Activated CD8-positive, alpha-beta T cell treated with anti-CD3 and anti-CD28 coated beads for 36 hours (primary cell): ENCODE data around the gene HLX. TPM values are rescaled to one million over a fixed set of nuclear protein-coding genes. Genes with fewer than 3 reads are reported as not detected.

Experiments
- ATAC-seq: fragments of 200-7000 bp; cut with Tn5 transposase; one replicate; pipeline ENCODE4 v1.10.0; 2021; ENCODE audit warnings: mild to moderate bottlenecking, moderate library complexity
- CTCF ChIA-PET: fragments of 350-600 bp; sonication (Branson Sonifier 250); formaldehyde crosslinking; loops from one replicate; lab custom pipeline; 2021; ENCODE audit warnings: antibody characterized with exemption; lab: Charles Lee
- POLR2A ChIA-PET: fragments of 350-600 bp; sonication (Branson Sonifier 250); formaldehyde crosslinking; loops from one replicate; lab custom pipeline; 2021; ENCODE audit warnings: antibody characterized with exemption; lab: Charles Lee
- DNase-seq: peaks from one replicate; pipeline ENCODE4 v3.0.0-alpha.2; 2020
- H3K27ac Mint-ChIP-seq: one replicate; pipeline ENCODE4 v1.8.0; 2021; ENCODE audit warnings: mild to moderate bottlenecking, mixed read lengths
- H3K27me3 Mint-ChIP-seq: one replicate; pipeline ENCODE4 v1.8.0; 2021; ENCODE audit warnings: mixed read lengths
- H3K36me3 Mint-ChIP-seq: one replicate; pipeline ENCODE4 v1.8.0; 2021; ENCODE audit warnings: low read depth, mixed read lengths
- H3K4me1 Mint-ChIP-seq: one replicate; pipeline ENCODE4 v1.8.0; 2021; ENCODE audit warnings: low read depth, mixed read lengths
- H3K4me3 Mint-ChIP-seq: one replicate; pipeline ENCODE4 v1.8.0; 2021; ENCODE audit warnings: mild to moderate bottlenecking, moderate library complexity, mixed read lengths
- H3K9me3 Mint-ChIP-seq: one replicate; pipeline ENCODE4 v1.8.0; 2021; ENCODE audit warnings: mixed read lengths
- CTCF ChIP-seq: fragments of 200-600 bp; IDR thresholded peaks from one replicate; pipeline ENCODE4 v1.8.0; 2022; ENCODE audit warnings: antibody characterized with exemption, mild to moderate bottlenecking
- intact Hi-C: fragments of 100-400 bp; cut with micrococcal nuclease; formaldehyde crosslinking; loops from one replicate; pipeline ENCODE4 v1.10.0; 2022
- total RNA-seq, 2 experiments: library from RNA; stranded (reverse); gene quantifications; one replicate each; pipeline ENCODE4 v1.2.3, GENCODE V29; 2021

The HLX gene
- total RNA-seq, 2 experiments from 2014 or later: not detected

DNA sequence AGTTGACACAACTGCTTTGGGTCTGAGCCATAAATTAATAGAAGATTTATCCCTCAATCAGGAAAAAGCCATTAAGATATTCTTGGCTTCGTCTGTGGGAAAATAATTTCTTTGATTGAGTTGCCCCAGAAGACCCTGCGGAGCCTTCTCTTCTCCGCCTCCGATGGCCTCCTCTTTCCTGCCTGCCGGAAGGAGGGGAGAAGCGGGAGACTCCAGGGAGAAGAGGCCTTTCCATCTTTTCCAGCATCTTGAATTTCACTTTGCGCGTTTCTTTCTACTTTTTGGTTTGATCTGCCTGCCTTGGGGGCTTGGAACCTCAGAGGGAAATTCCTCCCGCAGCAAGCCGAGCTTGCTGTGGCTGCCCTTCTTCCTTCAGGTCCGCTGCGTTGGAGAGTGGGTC, 16.8 kb downstream of the HLX start:
- peaks cover 5% of the 10 kb centered on the region for H3K4me1 Mint-ChIP-seq
- H3K9me3 Mint-ChIP-seq: peaks cover 3% of the 10 kb centered on the region
- no peak overlapping the region for H3K27ac Mint-ChIP-seq
- ATAC-seq (no peak), DNase-seq (no peak)
- no peak for TF ChIP-seq CTCF
- H3K4me3 Mint-ChIP-seq: no peak overlapping the region
- ChIA-PET POLR2A (no interaction called here), CTCF (no interaction called here)
- intact Hi-C loops: no loop called here
- peaks cover 40% of the 10 kb centered on the region for H3K27me3 Mint-ChIP-seq
- H3K36me3 Mint-ChIP-seq: no peaks in the 10 kb centered on the region

DNA sequence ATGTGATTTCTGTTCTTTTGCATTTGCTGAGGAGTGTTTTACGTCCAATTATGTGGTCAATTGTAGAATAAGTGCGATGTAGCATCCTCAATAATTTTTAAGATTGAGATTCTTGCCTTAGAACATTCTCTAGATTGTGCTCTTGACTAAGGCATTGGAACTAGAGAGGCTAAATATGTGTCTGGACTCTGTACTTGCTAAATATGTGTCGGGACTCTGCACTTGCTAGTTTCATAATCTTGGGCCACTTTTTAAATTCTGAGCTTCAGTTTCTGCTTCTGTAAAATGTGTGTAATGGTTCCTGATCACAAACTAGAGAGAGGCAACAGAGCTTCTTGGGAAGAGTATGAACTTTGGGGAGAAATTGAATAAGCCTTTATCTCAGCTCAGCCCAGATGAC, 21.6 kb downstream of the HLX start:
- ChIA-PET POLR2A (no interaction called here), CTCF (no interaction called here)
- no peak for TF ChIP-seq CTCF
- Mint-ChIP-seq H3K27ac (no peak overlapping the region), H3K9me3 (peaks cover 2% of the 10 kb centered on the region), H3K36me3 (no peaks in the 10 kb centered on the region), H3K4me1 (no peaks in the 10 kb centered on the region), H3K4me3 (no peak overlapping the region), H3K27me3 (peaks cover 10% of the 10 kb centered on the region)
- DNase-seq (no peak), ATAC-seq (no peak)
- intact Hi-C loops: no loop called here

- no peak for ATAC-seq
- H3K27ac Mint-ChIP-seq: no peak overlapping the region
- peaks cover 8% of the 10 kb centered on the region for H3K27me3 Mint-ChIP-seq
- intact Hi-C loops: no loop called here
- TF ChIP-seq CTCF: no peak
- DNase-seq: no peak
- H3K4me1 Mint-ChIP-seq: no peaks in the 10 kb centered on the region
- ChIA-PET CTCF (interaction anchor here (0.8 kb wide), 1 partner anchor 92 kb away, joined by 3 read pairs; no protein-coding TSS in a partner anchor), POLR2A (no interaction called here)
- no peaks in the 10 kb centered on the region for H3K36me3 Mint-ChIP-seq
- H3K4me3 Mint-ChIP-seq: no peak overlapping the region
- H3K9me3 Mint-ChIP-seq: no peaks in the 10 kb centered on the region
These were observed 22.6 kb downstream of the HLX start for GRCh38 chr1:220901881-220902280.

DNA sequence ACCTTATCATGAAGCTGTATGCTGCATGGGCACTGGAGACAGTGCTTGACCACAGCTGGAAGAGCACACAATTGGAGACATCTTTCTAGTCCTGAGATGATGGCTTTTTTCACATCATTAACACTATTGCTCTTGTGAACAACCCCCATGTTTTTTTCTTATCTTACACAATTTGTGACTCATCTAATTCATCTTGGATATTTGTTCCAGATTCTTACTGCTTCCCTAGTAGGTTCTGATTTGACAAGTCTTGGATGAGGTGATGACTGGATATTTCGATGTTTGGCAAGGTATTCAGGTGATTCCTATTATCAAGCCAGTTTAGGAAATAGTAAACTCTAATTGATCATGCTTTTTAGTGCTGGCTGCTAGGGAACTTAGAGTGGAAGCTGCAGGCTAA, 23.7 kb downstream of the HLX start:
- H3K27me3 Mint-ChIP-seq: peaks cover 8% of the 10 kb centered on the region
- ChIA-PET CTCF (interaction anchor here (0.8 kb wide), 1 partner anchor 93 kb away, joined by 3 read pairs; no protein-coding TSS in a partner anchor), POLR2A (no interaction called here)
- no peaks in the 10 kb centered on the region for H3K36me3 Mint-ChIP-seq
- no peak overlapping the region for H3K27ac Mint-ChIP-seq
- TF ChIP-seq CTCF: no peak
- DNase-seq: no peak
- no peak overlapping the region for H3K4me3 Mint-ChIP-seq
- no peaks in the 10 kb centered on the region for H3K4me1 Mint-ChIP-seq
- H3K9me3 Mint-ChIP-seq: no peaks in the 10 kb centered on the region
- intact Hi-C loops: no loop called here
- ATAC-seq: no peak

DNA sequence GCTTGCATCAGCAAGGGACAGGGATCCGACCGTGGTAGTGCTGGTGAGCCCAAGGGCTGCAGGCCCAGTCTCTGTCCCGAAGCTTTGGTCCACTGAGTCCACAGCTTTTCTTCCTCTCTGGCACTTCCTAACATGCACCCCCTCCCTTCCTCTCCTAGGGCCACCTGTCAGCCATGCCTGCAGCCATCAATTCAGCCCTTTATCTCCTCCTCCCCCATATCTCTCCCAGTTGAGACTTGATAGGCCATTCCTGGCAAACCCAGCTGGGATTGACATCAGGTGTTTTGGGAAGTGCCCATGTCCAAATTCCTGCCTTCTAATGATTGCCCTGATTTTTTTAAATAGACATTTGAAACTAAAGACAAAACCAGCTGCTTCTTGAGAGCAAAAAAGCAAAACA, 25.6 kb downstream of the HLX start:
- Mint-ChIP-seq H3K9me3 (no peaks in the 10 kb centered on the region), H3K4me3 (no peak overlapping the region), H3K27ac (no peak overlapping the region), H3K27me3 (peaks cover 12% of the 10 kb centered on the region), H3K36me3 (no peaks in the 10 kb centered on the region), H3K4me1 (no peaks in the 10 kb centered on the region)
- DNase-seq: no peak
- CTCF ChIA-PET: no interaction called here
- POLR2A ChIA-PET: no interaction called here
- no peak for TF ChIP-seq CTCF
- ATAC-seq: no peak
- intact Hi-C loops: no loop called here
